GM23338 (cell line): ENCODE results near the gene CHRNA5. TPM values are rescaled to one million over a fixed set of nuclear protein-coding genes. Genes with fewer than 3 reads are reported as not detected.

Experiments
- ATAC-seq: fragments of 200-7000 bp; cut with Tn5 transposase; 3 replicates; pipeline ENCODE4 v1.9.1; 2020
- DNase-seq: peaks from one replicate; pipeline ENCODE4 v3.0.0-alpha.2; 2015; ENCODE audit warnings: low spot score
- H2AFZ ChIP-seq: fragments of 200-600 bp; sonication (generic); 2 replicates; pipeline ENCODE4 v1.8.0; 2016; ENCODE audit warnings: antibody characterized with exemption, mild to moderate bottlenecking, moderate library complexity
- H3F3A ChIP-seq: fragments of 200-600 bp; sonication (generic); replicated peaks from 2 replicates; pipeline ENCODE4 v1.8.0; 2017; ENCODE audit warnings: antibody characterized with exemption, mixed run types, low read depth
- H3K27ac ChIP-seq: fragments of 200-600 bp; sonication (generic); 2 replicates; pipeline ENCODE4 v1.6.1; 2016; ENCODE audit warnings: low read depth
- H3K27me3 ChIP-seq: fragments of 200-600 bp; sonication (generic); 2 replicates; pipeline ENCODE4 v1.8.0; 2016; ENCODE audit warnings: mild to moderate bottlenecking, mixed run types, moderate library complexity; ENCODE audit not compliant: insufficient read depth
- H3K36me3 ChIP-seq: fragments of 200-600 bp; sonication (generic); 2 replicates; pipeline ENCODE4 v1.8.0; 2016; ENCODE audit warnings: mild to moderate bottlenecking; ENCODE audit not compliant: insufficient read depth
- H3K4me1 ChIP-seq: fragments of 200-600 bp; sonication (generic); 2 replicates; pipeline ENCODE4 v1.8.0; 2016; ENCODE audit warnings: mild to moderate bottlenecking, moderate library complexity; ENCODE audit not compliant: insufficient read depth
- H3K4me2 ChIP-seq: fragments of 200-600 bp; sonication (generic); 2 replicates; pipeline ENCODE4 v1.7.1; 2017; ENCODE audit warnings: mixed run types
- H3K4me3 ChIP-seq: fragments of 200-600 bp; sonication (generic); 2 replicates; pipeline ENCODE4 v1.6.1; 2016; ENCODE audit warnings: mixed run types
- H3K79me2 ChIP-seq: fragments of 200-600 bp; sonication (generic); replicated peaks from 2 replicates; pipeline ENCODE4 v1.8.0; 2017; ENCODE audit warnings: mild to moderate bottlenecking; ENCODE audit not compliant: insufficient read depth
- H3K9me2 ChIP-seq: fragments of 200-600 bp; sonication (generic); 2 replicates; pipeline ENCODE4 v1.8.0; 2017; ENCODE audit not compliant: insufficient read depth
- H4K20me1 ChIP-seq: fragments of 200-600 bp; sonication (generic); replicated peaks from 2 replicates; pipeline ENCODE4 v1.8.0; 2017; ENCODE audit warnings: mild to moderate bottlenecking; ENCODE audit not compliant: insufficient read depth
- H3K27ac Mint-ChIP-seq: 2 replicates; pipeline ENCODE4 v1.8.0; 2020; ENCODE audit warnings: inconsistent platforms, mild to moderate bottlenecking, moderate library complexity, mixed read lengths
- H3K27me3 Mint-ChIP-seq: 3 replicates; pipeline ENCODE4 v1.8.0; 2022; ENCODE audit warnings: low read depth, mild to moderate bottlenecking, moderate library complexity, mixed read lengths, inconsistent platforms; ENCODE audit not compliant: insufficient read depth, poor library complexity
- H3K36me3 Mint-ChIP-seq: 3 replicates; pipeline ENCODE4 v1.8.0; 2021; ENCODE audit warnings: low read depth, mild to moderate bottlenecking, inconsistent platforms, moderate library complexity, mixed read lengths
- H3K4me1 Mint-ChIP-seq: 3 replicates; pipeline ENCODE4 v1.8.0; 2020; ENCODE audit warnings: mild to moderate bottlenecking, inconsistent platforms, mixed read lengths
- H3K4me3 Mint-ChIP-seq: 3 replicates; pipeline ENCODE4 v1.8.0; 2021; ENCODE audit warnings: moderate library complexity, mild to moderate bottlenecking, inconsistent platforms, mixed read lengths
- H3K9me3 Mint-ChIP-seq: 3 replicates; pipeline ENCODE4 v1.8.0; 2020; ENCODE audit warnings: moderate library complexity, mild to moderate bottlenecking, inconsistent platforms, mixed read lengths
- EZH2 ChIP-seq: fragments of 200-600 bp; sonication (generic); IDR thresholded peaks from one replicate; pipeline ENCODE4 v1.8.0; 2017; ENCODE audit warnings: antibody characterized with exemption, mild to moderate bottlenecking, low read depth; ENCODE audit not compliant: unreplicated experiment
- POLR2AphosphoS5 ChIP-seq: IDR thresholded peaks from 2 replicates; pipeline ENCODE4 v1.6.1; 2016; ENCODE audit warnings: antibody characterized with exemption, low read depth
- STAT1 ChIP-seq: IDR thresholded peaks from one replicate; pipeline ENCODE4 v1.6.1; 2016; ENCODE audit warnings: antibody characterized with exemption; ENCODE audit not compliant: unreplicated experiment
- ZNF331 ChIP-seq: fragments of 250-450 bp; sonication (Bioruptor Pico); IDR thresholded peaks from 2 replicates; pipeline ENCODE4 v1.5.0; 2020; ENCODE audit warnings: low read depth, mild to moderate bottlenecking, moderate library complexity
- ZNF462 ChIP-seq: fragments of 250-450 bp; sonication (Bioruptor Pico); IDR thresholded peaks from 2 replicates; pipeline ENCODE4 v1.5.0; 2020; ENCODE audit warnings: mild to moderate bottlenecking, moderate library complexity
- polyA plus RNA-seq: library from polyadenylated mRNA; unstranded; fragments of >200 nt; fragmentation: Nextera tagmentation; extraction: Ambion mirVana; gene quantifications from 2 replicates; pipeline ENCODE4 v1.2.1, GENCODE V29; 2016
- total RNA-seq: library from RNA; depleted of rRNA; stranded (reverse); fragments of >200 nt; shearing (Covaris generic); gene quantifications from 2 replicates; pipeline ENCODE4 v1.2.3, GENCODE V29; 2014
- TF ChIP-seq, protein P1 (sequence below): IDR thresholded peaks from one replicate; pipeline ENCODE4 v1.6.1; 2018; ENCODE audit warnings: antibody characterized with exemption; ENCODE audit not compliant: unreplicated experiment

Gene CHRNA5
- total and polyA plus RNA-seq, 2 experiments from 2014 or later, result 19.6 to 23.3 TPM

- no peaks in the 10 kb centered on the region for H3K27me3 ChIP-seq
- peaks cover 22% of the 10 kb centered on the region for H3K79me2 ChIP-seq
- H3K27ac ChIP-seq, result peak overlapping the region; percentile 95
- TF ChIP-seq ZNF331 (CRISPR knock-in tag) (no peak), POLR2AphosphoS5 (no peak), ZNF462 (CRISPR knock-in tag) (no peak), STAT1 (no peak), EZH2 (no peak)
- TF ChIP-seq, protein P1, sequence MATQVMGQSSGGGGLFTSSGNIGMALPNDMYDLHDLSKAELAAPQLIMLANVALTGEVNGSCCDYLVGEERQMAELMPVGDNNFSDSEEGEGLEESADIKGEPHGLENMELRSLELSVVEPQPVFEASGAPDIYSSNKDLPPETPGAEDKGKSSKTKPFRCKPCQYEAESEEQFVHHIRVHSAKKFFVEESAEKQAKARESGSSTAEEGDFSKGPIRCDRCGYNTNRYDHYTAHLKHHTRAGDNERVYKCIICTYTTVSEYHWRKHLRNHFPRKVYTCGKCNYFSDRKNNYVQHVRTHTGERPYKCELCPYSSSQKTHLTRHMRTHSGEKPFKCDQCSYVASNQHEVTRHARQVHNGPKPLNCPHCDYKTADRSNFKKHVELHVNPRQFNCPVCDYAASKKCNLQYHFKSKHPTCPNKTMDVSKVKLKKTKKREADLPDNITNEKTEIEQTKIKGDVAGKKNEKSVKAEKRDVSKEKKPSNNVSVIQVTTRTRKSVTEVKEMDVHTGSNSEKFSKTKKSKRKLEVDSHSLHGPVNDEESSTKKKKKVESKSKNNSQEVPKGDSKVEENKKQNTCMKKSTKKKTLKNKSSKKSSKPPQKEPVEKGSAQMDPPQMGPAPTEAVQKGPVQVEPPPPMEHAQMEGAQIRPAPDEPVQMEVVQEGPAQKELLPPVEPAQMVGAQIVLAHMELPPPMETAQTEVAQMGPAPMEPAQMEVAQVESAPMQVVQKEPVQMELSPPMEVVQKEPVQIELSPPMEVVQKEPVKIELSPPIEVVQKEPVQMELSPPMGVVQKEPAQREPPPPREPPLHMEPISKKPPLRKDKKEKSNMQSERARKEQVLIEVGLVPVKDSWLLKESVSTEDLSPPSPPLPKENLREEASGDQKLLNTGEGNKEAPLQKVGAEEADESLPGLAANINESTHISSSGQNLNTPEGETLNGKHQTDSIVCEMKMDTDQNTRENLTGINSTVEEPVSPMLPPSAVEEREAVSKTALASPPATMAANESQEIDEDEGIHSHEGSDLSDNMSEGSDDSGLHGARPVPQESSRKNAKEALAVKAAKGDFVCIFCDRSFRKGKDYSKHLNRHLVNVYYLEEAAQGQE, result no peak
- ATAC-seq, result peak; percentile 25
- H3K4me2 ChIP-seq, result peak overlapping the region; percentile 95
- peaks cover 8% of the 10 kb centered on the region; the same call in 1 of the 2 replicates for H3K4me1 ChIP-seq
- no peak for DNase-seq
- Mint-ChIP-seq H3K27me3 (peaks cover 9% of the 10 kb centered on the region), H3K36me3 (peaks cover 41% of the 10 kb centered on the region), H3K9me3 (no peaks in the 10 kb centered on the region; the same call in 2 of the 3 replicates), H3K4me3 (peak overlapping the region; percentile 95), H3K4me1 (peaks cover 9% of the 10 kb centered on the region), H3K27ac (peak overlapping the region; percentile 96)
- no peaks in the 10 kb centered on the region for H3F3A ChIP-seq
- H4K20me1 ChIP-seq, result peaks cover 20% of the 10 kb centered on the region; the same call in 1 of the 2 replicates
- peak overlapping the region; percentile 88 for H3K4me3 ChIP-seq
- peak overlapping the region; percentile 94 for H2AFZ ChIP-seq
- H3K36me3 ChIP-seq, result peaks cover 40% of the 10 kb centered on the region
- peaks cover 3% of the 10 kb centered on the region; the same call in 1 of the 2 replicates for H3K9me2 ChIP-seq
Measured at GRCh38 chr15:78540871-78541743, 24.2 kb upstream of the CHRNA5 start.
